ENCODE results near the gene CREB3L1. TPM values are rescaled to one million over a fixed set of nuclear protein-coding genes. Genes with fewer than 3 reads are reported as not detected.
A peak's percentile ranks its signal among the peaks of the same experiment; 100 is the strongest.

The CREB3L1 gene
- total RNA-seq, 2 donors from 2014 or later = not detected

- H3K27me3 Mint-ChIP-seq (ENCODE audit: low read depth) = no peaks in the 10 kb centered on the region
- peaks cover 0 to 1% of the 10 kb centered on the region in 2 donors for H3K36me3 Mint-ChIP-seq (ENCODE audit: insufficient read depth in 2 of 2)
- H3K27ac Mint-ChIP-seq = no peak overlapping the region
- ATAC-seq (replicated peaks in 1 of 2) (no peak), DNase-seq (no peak)
- no peak overlapping the region for H3K4me3 Mint-ChIP-seq
- H3K4me1 Mint-ChIP-seq (ENCODE audit: low read depth) = peaks cover 75% of the 10 kb centered on the region
- no peaks in the 10 kb centered on the region for H3K9me3 Mint-ChIP-seq
Measured at GRCh38 chr11:46343520-46343919, 66.1 kb downstream of the CREB3L1 start.

GRCh38 chr11:46345131-46345597, 67.7 kb downstream of the CREB3L1 start:
- Mint-ChIP-seq H3K9me3 (no peaks in the 10 kb centered on the region), H3K4me1 (ENCODE audit: low read depth) (peaks cover 76% of the 10 kb centered on the region), H3K27me3 (ENCODE audit: low read depth) (no peaks in the 10 kb centered on the region), H3K27ac (peak overlapping the region; percentile 2), H3K36me3 (ENCODE audit: insufficient read depth in 2 of 2) (peaks cover 0 to 1% of the 10 kb centered on the region in 2 donors), H3K4me3 (peak overlapping the region; percentile 79 to 90)
- ATAC-seq (replicated peaks in 1 of 2) (no peak), DNase-seq (peak in 1 of 2 donors; percentile 37)

DNA sequence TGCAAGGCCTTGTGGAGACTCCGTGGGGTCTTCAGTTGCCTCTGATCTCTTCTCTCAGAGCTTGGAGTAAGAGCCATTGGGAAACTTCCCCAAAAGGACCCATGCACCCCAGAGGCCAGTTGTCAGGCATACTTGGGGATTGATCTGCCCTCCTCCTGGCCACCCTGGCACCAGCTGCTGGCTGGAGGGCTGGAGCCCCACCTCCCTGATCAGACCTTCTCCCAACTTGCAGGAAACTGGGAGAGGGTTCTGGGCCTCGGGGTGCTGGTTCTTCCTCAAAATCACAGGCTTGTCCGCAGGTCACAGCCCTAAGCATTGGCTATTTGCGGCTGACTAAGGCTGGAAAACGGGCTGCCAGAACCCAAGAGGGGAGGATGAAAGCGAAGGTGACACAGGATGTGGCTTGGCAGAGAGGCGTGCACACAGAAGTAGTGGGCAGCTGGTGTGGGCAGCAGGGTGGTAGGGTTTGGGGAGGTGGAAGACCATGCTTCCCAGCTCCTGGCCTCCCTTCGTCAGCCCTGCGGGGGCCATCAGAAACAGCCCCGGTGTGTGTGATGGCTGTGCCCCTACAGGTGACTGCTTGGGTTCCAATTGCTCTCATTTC, 68.5 kb downstream of the CREB3L1 start:
- DNase-seq (peak; percentile 62 to 64), ATAC-seq (replicated peaks in 1 of 2) (peak; percentile 10 to 32)
- H3K27ac Mint-ChIP-seq = peak overlapping the region; percentile 60
- peaks cover 81% of the 10 kb centered on the region for H3K4me1 Mint-ChIP-seq (ENCODE audit: low read depth)
- peaks cover 0 to 1% of the 10 kb centered on the region in 2 donors for H3K36me3 Mint-ChIP-seq (ENCODE audit: insufficient read depth in 2 of 2)
- H3K27me3 Mint-ChIP-seq (ENCODE audit: low read depth) = no peaks in the 10 kb centered on the region
- peak overlapping the region; percentile 79 to 90 for H3K4me3 Mint-ChIP-seq
- no peaks in the 10 kb centered on the region for H3K9me3 Mint-ChIP-seq

GRCh38 chr11:46346886-46347636, 69.6 kb downstream of the CREB3L1 start, which contains the start of gene DGKZ:
DGKZ (plus strand) TSS chr11:46347463; CDS start chr11:46347660, 197 bp downstream.
- H3K36me3 Mint-ChIP-seq (ENCODE audit: insufficient read depth in 2 of 2) = peaks cover 0 to 1% of the 10 kb centered on the region in 2 donors
- H3K9me3 Mint-ChIP-seq = no peaks in the 10 kb centered on the region
- H3K27ac Mint-ChIP-seq = peak within 1 kb of the TSS; percentile 60
- H3K4me1 Mint-ChIP-seq (ENCODE audit: low read depth) = peaks cover 83% of the 10 kb centered on the region
- ATAC-seq (replicated peaks in 1 of 2) (peak; percentile 71 to 77), DNase-seq (peak; percentile 91 to 96)
- peak within 1 kb of the TSS; percentile 92 to 98 for H3K4me3 Mint-ChIP-seq
- H3K27me3 Mint-ChIP-seq (ENCODE audit: low read depth) = no peaks in the 10 kb centered on the region

- Mint-ChIP-seq H3K9me3 (no peaks in the 10 kb centered on the region), H3K4me1 (ENCODE audit: low read depth) (peaks cover 81% of the 10 kb centered on the region), H3K4me3 (peak overlapping the region; percentile 92 to 98), H3K27ac (no peak overlapping the region), H3K27me3 (ENCODE audit: low read depth) (no peaks in the 10 kb centered on the region), H3K36me3 (ENCODE audit: insufficient read depth in 2 of 2) (peaks cover 0 to 1% of the 10 kb centered on the region in 2 donors)
- ATAC-seq (replicated peaks in 1 of 2) (no peak), DNase-seq (peak in 1 of 2 donors; percentile 24)
Measured at GRCh38 chr11:46347637-46348311, 70.3 kb downstream of the CREB3L1 start.

- Mint-ChIP-seq H3K36me3 (ENCODE audit: insufficient read depth in 2 of 2) (peaks cover 0 to 1% of the 10 kb centered on the region in 2 donors), H3K9me3 (no peaks in the 10 kb centered on the region), H3K4me1 (ENCODE audit: low read depth) (peaks cover 85% of the 10 kb centered on the region), H3K4me3 (peak overlapping the region; percentile 92 to 98), H3K27me3 (ENCODE audit: low read depth) (no peaks in the 10 kb centered on the region), H3K27ac (peak overlapping the region; percentile 85)
- DNase-seq = peak; percentile 66 to 74
- peak; percentile 19 to 29 for ATAC-seq (replicated peaks in 1 of 2)
Measured at GRCh38 chr11:46348566-46349401, 71.3 kb downstream of the CREB3L1 start.

GRCh38 chr11:46350695-46351094, 73.2 kb downstream of the CREB3L1 start:
- H3K4me1 Mint-ChIP-seq (ENCODE audit: low read depth) = peaks cover 82% of the 10 kb centered on the region
- H3K36me3 Mint-ChIP-seq (ENCODE audit: insufficient read depth in 2 of 2) = peaks cover 0 to 1% of the 10 kb centered on the region in 2 donors
- H3K4me3 Mint-ChIP-seq = peak overlapping the region; percentile 80 to 95
- ATAC-seq (replicated peaks in 1 of 2) = no peak
- DNase-seq = no peak
- H3K27me3 Mint-ChIP-seq (ENCODE audit: low read depth) = no peaks in the 10 kb centered on the region
- no peak overlapping the region for H3K27ac Mint-ChIP-seq
- no peaks in the 10 kb centered on the region for H3K9me3 Mint-ChIP-seq

DNA sequence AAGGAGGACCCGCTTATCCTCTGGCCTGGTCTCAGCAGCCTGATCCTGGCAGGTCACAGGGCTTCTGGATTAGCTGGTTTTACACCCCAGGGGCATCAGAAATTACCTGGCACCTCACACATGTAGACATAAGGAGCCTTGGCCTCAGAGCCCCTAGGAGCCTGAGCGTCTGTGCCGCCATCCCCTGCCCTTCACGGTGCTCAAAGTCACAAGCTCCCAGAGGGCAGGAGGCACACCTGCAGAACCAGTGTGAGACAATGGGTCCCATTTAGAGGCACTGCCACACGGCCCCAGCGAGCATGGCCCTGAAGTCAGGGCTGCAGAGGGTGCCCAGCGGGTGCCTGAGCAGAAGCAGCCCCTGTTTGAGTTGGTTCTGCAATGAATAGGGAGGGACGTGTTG, 73.7 kb downstream of the CREB3L1 start:
- DNase-seq (no peak), ATAC-seq (replicated peaks in 1 of 2) (no peak)
- Mint-ChIP-seq H3K9me3 (no peaks in the 10 kb centered on the region), H3K36me3 (ENCODE audit: insufficient read depth in 2 of 2) (peaks cover 0 to 1% of the 10 kb centered on the region in 2 donors), H3K4me3 (peak overlapping the region; percentile 80 to 95), H3K4me1 (ENCODE audit: low read depth) (peaks cover 82% of the 10 kb centered on the region), H3K27me3 (ENCODE audit: low read depth) (no peaks in the 10 kb centered on the region), H3K27ac (peak overlapping the region; percentile 86)

- Mint-ChIP-seq H3K9me3 (no peaks in the 10 kb centered on the region), H3K4me1 (ENCODE audit: low read depth) (peaks cover 82% of the 10 kb centered on the region), H3K27me3 (ENCODE audit: low read depth) (no peaks in the 10 kb centered on the region), H3K27ac (peak overlapping the region; percentile 86), H3K4me3 (peak overlapping the region; percentile 80 to 95), H3K36me3 (ENCODE audit: insufficient read depth in 2 of 2) (peaks cover 0 to 1% of the 10 kb centered on the region in 2 donors)
- no peak for ATAC-seq (replicated peaks in 1 of 2)
- DNase-seq = no peak
Measured at GRCh38 chr11:46351606-46352005, 74.1 kb downstream of the CREB3L1 start.

DNA sequence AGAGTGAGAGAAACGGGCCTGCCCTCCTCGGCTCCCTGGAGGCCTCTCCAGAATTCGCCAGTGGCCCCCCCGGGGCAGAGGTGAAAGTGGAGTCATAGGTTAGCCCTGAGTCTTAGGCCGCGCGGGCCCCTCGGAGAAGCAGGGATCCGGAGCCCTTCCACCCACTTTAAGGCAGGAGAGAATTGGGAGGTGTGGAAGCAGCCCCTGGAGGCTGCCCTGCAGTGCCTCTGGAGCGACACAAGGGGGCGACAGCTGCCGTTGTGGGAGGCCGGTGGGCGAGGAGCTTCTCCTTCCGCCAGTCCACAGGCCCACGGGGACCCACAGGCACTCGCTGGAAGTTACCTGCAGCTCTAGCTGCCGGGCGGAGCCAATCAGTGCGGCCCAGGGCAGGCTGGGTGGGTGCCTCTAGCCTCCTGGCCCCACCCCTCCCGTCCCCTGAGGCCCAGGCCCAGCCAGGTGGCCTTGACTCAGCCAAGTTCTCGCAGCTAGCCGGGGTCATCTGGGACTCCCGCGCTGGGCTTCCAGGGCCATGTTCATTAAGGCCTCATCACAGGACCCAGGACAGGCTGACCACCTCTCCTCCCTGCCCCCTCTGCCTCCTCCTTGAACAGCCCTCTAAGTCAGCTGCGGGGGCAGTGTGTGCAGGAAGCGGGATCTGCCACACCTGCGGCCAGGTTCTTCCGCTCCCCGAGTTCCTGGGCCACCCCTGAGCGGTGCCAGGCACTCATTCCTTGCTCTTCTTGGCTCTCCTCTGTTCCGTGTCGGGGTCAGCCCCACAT, 74.8 kb downstream of the CREB3L1 start:
- Mint-ChIP-seq H3K9me3 (no peaks in the 10 kb centered on the region), H3K27me3 (ENCODE audit: low read depth) (no peaks in the 10 kb centered on the region), H3K4me1 (ENCODE audit: low read depth) (peaks cover 82% of the 10 kb centered on the region), H3K27ac (peak overlapping the region; percentile 86), H3K4me3 (peak overlapping the region; percentile 80 to 95), H3K36me3 (ENCODE audit: insufficient read depth in 2 of 2) (no peaks in the 10 kb centered on the region)
- DNase-seq (peak; percentile 84 to 89), ATAC-seq (replicated peaks in 1 of 2) (peak; percentile 65 to 68)

DNA sequence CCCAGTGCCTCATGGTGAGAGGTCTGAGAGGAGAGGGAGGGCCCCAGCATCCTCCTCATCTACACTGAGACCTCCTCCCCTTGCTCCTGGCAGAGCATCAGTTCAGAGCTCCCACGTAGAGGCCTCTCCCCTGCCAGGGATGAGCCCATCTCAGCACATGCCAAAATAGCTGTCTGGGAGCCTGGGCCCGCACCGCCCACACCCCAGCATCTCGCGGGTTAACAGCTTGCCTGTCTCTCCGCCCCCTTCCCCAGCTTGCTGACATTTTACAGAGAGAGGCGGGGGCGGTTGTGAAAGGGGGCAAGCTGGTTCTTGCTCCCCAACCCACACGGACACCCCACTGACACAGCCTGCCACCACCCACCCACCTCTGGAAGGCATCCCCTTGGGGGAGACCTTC, 76.2 kb downstream of the CREB3L1 start:
- Mint-ChIP-seq H3K36me3 (ENCODE audit: insufficient read depth in 2 of 2) (no peaks in the 10 kb centered on the region), H3K4me1 (ENCODE audit: low read depth) (peaks cover 85% of the 10 kb centered on the region), H3K9me3 (no peaks in the 10 kb centered on the region), H3K27me3 (ENCODE audit: low read depth) (no peaks in the 10 kb centered on the region), H3K27ac (peak overlapping the region; percentile 86), H3K4me3 (peak overlapping the region; percentile 80 to 95)
- ATAC-seq (replicated peaks in 1 of 2) (peak; percentile 37 to 50), DNase-seq (peak; percentile 66 to 76)

Data from activated T-cell treated with anti-CD3 and anti-CD28 coated beads, Interleukin-2, amount 50 U/mL, for 72 hours (primary cell).